Measurements from ENCODE around the gene CDK15. TPM values are rescaled to one million over a fixed set of nuclear protein-coding genes. Genes with fewer than 3 reads are reported as not detected.

The CDK15 gene
- total and polyA plus RNA-seq, 2 donors (not counting 1 experiment from before 2014, with no cell fraction given): not detected

DNA sequence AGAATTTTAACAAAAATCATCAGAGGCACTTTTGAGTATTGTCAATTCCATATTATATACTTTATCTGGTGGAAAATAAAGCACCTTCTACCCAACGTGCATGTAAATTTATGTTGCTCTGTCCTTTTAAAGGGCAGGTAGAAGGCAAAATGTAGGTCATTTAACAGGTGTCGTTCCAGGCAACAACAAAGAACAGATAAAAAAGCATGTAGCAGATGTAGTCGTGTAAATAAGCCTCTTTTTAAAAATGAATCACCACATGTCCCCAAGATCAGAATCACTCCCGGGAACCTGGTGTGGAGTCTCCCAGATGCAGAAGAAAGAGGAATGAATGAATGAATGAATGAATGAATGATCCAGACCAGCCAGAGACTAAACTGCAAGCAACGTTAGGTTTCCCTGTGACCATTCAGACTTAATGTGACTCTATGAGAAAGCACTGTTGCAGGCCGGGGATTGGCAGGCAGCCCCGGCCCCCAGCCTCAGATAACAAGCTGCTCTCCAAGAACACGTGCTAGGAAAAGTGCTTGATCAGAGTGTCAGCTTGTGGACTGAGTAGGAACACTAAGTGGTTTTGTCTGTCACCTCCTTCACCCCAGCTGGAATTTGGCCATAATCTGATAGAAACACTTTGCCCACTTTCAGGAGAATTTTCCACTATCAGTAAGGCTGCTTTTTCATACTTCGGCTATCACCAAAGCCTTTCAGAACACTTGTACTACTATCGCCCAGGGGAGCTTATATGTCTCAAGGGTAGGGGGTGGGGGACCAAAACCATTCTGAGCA, 100.6 kb downstream of the CDK15 start:
- H3K9ac ChIP-seq (ENCODE audit: low read length): no peak overlapping the region
- no peak for DNase-seq
- no peaks in the 10 kb centered on the region for H3K36me3 ChIP-seq (replicated peaks in 1 of 2; ENCODE audit: control extremely low read depth in 1 of 2, control insufficient read depth in 1 of 2, extremely low read depth in 1 of 2, insufficient read depth in 2 of 2, low read length in 1 of 2)
- H3K9me3 ChIP-seq (ENCODE audit: control extremely low read depth in 1 of 3, control insufficient read depth in 2 of 3, insufficient read depth in 1 of 3, low read length in 2 of 3): no peaks in the 10 kb centered on the region
- TF ChIP-seq, protein P1, sequence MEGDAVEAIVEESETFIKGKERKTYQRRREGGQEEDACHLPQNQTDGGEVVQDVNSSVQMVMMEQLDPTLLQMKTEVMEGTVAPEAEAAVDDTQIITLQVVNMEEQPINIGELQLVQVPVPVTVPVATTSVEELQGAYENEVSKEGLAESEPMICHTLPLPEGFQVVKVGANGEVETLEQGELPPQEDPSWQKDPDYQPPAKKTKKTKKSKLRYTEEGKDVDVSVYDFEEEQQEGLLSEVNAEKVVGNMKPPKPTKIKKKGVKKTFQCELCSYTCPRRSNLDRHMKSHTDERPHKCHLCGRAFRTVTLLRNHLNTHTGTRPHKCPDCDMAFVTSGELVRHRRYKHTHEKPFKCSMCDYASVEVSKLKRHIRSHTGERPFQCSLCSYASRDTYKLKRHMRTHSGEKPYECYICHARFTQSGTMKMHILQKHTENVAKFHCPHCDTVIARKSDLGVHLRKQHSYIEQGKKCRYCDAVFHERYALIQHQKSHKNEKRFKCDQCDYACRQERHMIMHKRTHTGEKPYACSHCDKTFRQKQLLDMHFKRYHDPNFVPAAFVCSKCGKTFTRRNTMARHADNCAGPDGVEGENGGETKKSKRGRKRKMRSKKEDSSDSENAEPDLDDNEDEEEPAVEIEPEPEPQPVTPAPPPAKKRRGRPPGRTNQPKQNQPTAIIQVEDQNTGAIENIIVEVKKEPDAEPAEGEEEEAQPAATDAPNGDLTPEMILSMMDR (IDR thresholded peaks at IDR 0.05): no peak
- TF ChIP-seq EZH2 (IDR thresholded peaks at IDR 0.05; ENCODE audit: borderline replicate concordance, insufficient read depth, low read depth, low read length, poor library complexity, severe bottlenecking): no peak
- H3K4me2 ChIP-seq (replicated peaks; ENCODE audit: low read depth, low read length, poor library complexity, severe bottlenecking): no peak overlapping the region
- POLR2A ChIA-PET: no interaction called here
- no peak for ATAC-seq (ENCODE audit: low read depth)
- Mint-ChIP-seq H3K9me3 (ENCODE audit: insufficient read depth) (no peaks in the 10 kb centered on the region), H3K4me3 (no peak overlapping the region), H3K27me3 (peaks cover 23% of the 10 kb centered on the region), H3K27ac (no peak overlapping the region), H3K4me1 (peaks cover 16% of the 10 kb centered on the region)
- intact Hi-C loops (cut with micrococcal nuclease): no loop called here
- no peak overlapping the region for H3K27ac ChIP-seq (ENCODE audit: low read length in 2 of 2)
- CTCF ChIA-PET: no interaction called here
- 75% methylated on average over 5 of the region's 10 CpGs for WGBS (ENCODE audit: insufficient coverage)
- no peaks in the 10 kb centered on the region for H3K79me2 ChIP-seq (ENCODE audit: control insufficient read depth, insufficient read depth, low read length)
- H4K20me1 ChIP-seq (ENCODE audit: control insufficient read depth, insufficient read depth, low read length, poor library complexity, severe bottlenecking): no peaks in the 10 kb centered on the region
- H2AFZ ChIP-seq (ENCODE audit: insufficient read depth, low read depth, low read length, poor library complexity, severe bottlenecking): no peak overlapping the region
- H3K27me3 ChIP-seq (replicated peaks in 1 of 4; ENCODE audit: control extremely low read depth in 1 of 4, control insufficient read depth in 3 of 4, insufficient read depth in 4 of 4, low read length in 3 of 4): no peaks in the 10 kb centered on the region
- H3K4me3 ChIP-seq (ENCODE audit: control extremely low read depth in 1 of 5, extremely low read depth in 1 of 5, insufficient read depth in 1 of 5, low read depth in 2 of 5, low read length in 4 of 5): no peak overlapping the region
- peaks cover 8 to 19% of the 10 kb centered on the region in 2 donors for H3K4me1 ChIP-seq (ENCODE audit: control insufficient read depth in 2 of 2, insufficient read depth in 2 of 2, low read length in 2 of 2)

DNA sequence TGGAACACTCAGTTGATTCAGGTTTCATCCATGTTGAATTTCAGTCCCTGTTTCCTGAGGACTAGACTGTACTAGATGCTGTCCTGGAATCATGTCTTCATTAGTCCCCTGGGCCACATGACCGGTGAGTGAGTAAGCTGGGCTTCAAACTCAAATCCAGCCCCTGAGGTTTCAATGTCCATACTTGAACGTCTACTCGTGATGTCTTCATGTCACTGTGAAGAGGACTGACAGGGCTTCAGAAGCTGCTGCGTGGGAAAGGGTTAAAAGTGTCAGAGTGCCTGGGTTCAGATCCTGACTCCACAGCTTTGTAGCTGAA, 101.2 kb downstream of the CDK15 start:
- Histone ChIP-seq H4K20me1 (ENCODE audit: control insufficient read depth, insufficient read depth, low read length, poor library complexity, severe bottlenecking) (no peaks in the 10 kb centered on the region), H3K36me3 (replicated peaks in 1 of 2; ENCODE audit: control extremely low read depth in 1 of 2, control insufficient read depth in 1 of 2, extremely low read depth in 1 of 2, insufficient read depth in 2 of 2, low read length in 1 of 2) (no peaks in the 10 kb centered on the region), H3K9ac (ENCODE audit: low read length) (no peak overlapping the region), H3K4me2 (replicated peaks; ENCODE audit: low read depth, low read length, poor library complexity, severe bottlenecking) (no peak overlapping the region), H2AFZ (ENCODE audit: insufficient read depth, low read depth, low read length, poor library complexity, severe bottlenecking) (no peak overlapping the region), H3K4me1 (ENCODE audit: control insufficient read depth in 2 of 2, insufficient read depth in 2 of 2, low read length in 2 of 2) (peaks cover 8 to 16% of the 10 kb centered on the region in 2 donors), H3K4me3 (ENCODE audit: control extremely low read depth in 1 of 5, extremely low read depth in 1 of 5, insufficient read depth in 1 of 5, low read depth in 2 of 5, low read length in 4 of 5) (no peak overlapping the region), H3K27ac (ENCODE audit: low read length in 2 of 2) (no peak overlapping the region), H3K9me3 (ENCODE audit: control extremely low read depth in 1 of 3, control insufficient read depth in 2 of 3, insufficient read depth in 1 of 3, low read length in 2 of 3) (no peaks in the 10 kb centered on the region), H3K27me3 (replicated peaks in 1 of 4; ENCODE audit: control extremely low read depth in 1 of 4, control insufficient read depth in 3 of 4, insufficient read depth in 4 of 4, low read length in 3 of 4) (no peaks in the 10 kb centered on the region), H3K79me2 (ENCODE audit: control insufficient read depth, insufficient read depth, low read length) (no peaks in the 10 kb centered on the region)
- no peak for DNase-seq
- ChIA-PET POLR2A (no interaction called here), CTCF (no interaction called here)
- 94% methylated on average over 4 of the region's 4 CpGs for WGBS (ENCODE audit: insufficient coverage)
- no peak for ATAC-seq (ENCODE audit: low read depth)
- H3K4me3 Mint-ChIP-seq: no peak overlapping the region
- peaks cover 16% of the 10 kb centered on the region for H3K4me1 Mint-ChIP-seq
- no peak for TF ChIP-seq EZH2 (IDR thresholded peaks at IDR 0.05; ENCODE audit: borderline replicate concordance, insufficient read depth, low read depth, low read length, poor library complexity, severe bottlenecking)
- TF ChIP-seq, protein P1 (IDR thresholded peaks at IDR 0.05): no peak
- H3K9me3 Mint-ChIP-seq (ENCODE audit: insufficient read depth): no peaks in the 10 kb centered on the region
- intact Hi-C loops (cut with micrococcal nuclease): no loop called here
- H3K27ac Mint-ChIP-seq: no peak overlapping the region
- H3K27me3 Mint-ChIP-seq: peaks cover 23% of the 10 kb centered on the region

Data from B cell (primary cell).